Activated B cell treated with CpG ODN at 0.5 μM for 24 hours (primary cell): ENCODE results near the gene INPP5A. TPM values are rescaled to one million over a fixed set of nuclear protein-coding genes. Genes with fewer than 3 reads are reported as not detected.

Experiments
- ATAC-seq: fragments of 200-7000 bp; cut with Tn5 transposase; one replicate; pipeline ENCODE4 v1.10.0; 2021; ENCODE audit warnings: low read depth, mild to moderate bottlenecking, moderate library complexity
- CTCF ChIA-PET: fragments of 350-600 bp; sonication (Branson Sonifier 250); formaldehyde crosslinking; loops from one replicate; lab custom pipeline; 2021; ENCODE audit warnings: antibody characterized with exemption; lab: Charles Lee
- POLR2A ChIA-PET: fragments of 350-600 bp; sonication (Branson Sonifier 250); formaldehyde crosslinking; loops from one replicate; lab custom pipeline; 2021; ENCODE audit warnings: antibody characterized with exemption; lab: Charles Lee
- DNase-seq: peaks from one replicate; pipeline ENCODE4 v3.0.0; 2022
- H3K27ac Mint-ChIP-seq: one replicate; pipeline ENCODE4 v1.8.0; 2020; ENCODE audit warnings: mixed read lengths
- H3K27me3 Mint-ChIP-seq: one replicate; pipeline ENCODE4 v1.8.0; 2021; ENCODE audit warnings: mixed read lengths
- H3K36me3 Mint-ChIP-seq: one replicate; pipeline ENCODE4 v1.8.0; 2021; ENCODE audit warnings: low read depth, mixed read lengths
- H3K4me1 Mint-ChIP-seq: one replicate; pipeline ENCODE4 v1.8.0; 2021; ENCODE audit warnings: mixed read lengths
- H3K4me3 Mint-ChIP-seq: one replicate; pipeline ENCODE4 v1.8.0; 2020; ENCODE audit warnings: mild to moderate bottlenecking, mixed read lengths
- H3K9me3 Mint-ChIP-seq: one replicate; pipeline ENCODE4 v1.8.0; 2020; ENCODE audit warnings: mixed read lengths
- CTCF ChIP-seq: fragments of 200-600 bp; IDR thresholded peaks from one replicate; pipeline ENCODE4 v1.8.0; 2022; ENCODE audit warnings: antibody characterized with exemption, mild to moderate bottlenecking
- intact Hi-C: fragments of 100-400 bp; cut with micrococcal nuclease; formaldehyde crosslinking; loops from one replicate; pipeline ENCODE4 v1.15.1; 2024
- total RNA-seq: library from RNA; stranded (reverse); gene quantifications from 2 replicates; pipeline ENCODE4 v1.2.3, GENCODE V29; 2022

INPP5A gene
- total RNA-seq, 1 donor from 2014 or later, result 24.9 TPM

GRCh38 chr10:132558516-132559413 lies 21.2 kb downstream of the INPP5A start:
- CTCF ChIA-PET, result interaction anchor here (2.4 kb wide), 1 partner anchor 13 kb away, joined by 12 read pairs; no protein-coding TSS in a partner anchor
- no peak overlapping the region for H3K4me3 Mint-ChIP-seq

GRCh38 chr10:132559538-132559937 lies 22.0 kb downstream of the INPP5A start:
- TF ChIP-seq CTCF, result no peak
- ChIA-PET CTCF (interaction anchor here (0.7 to 2.4 kb wide), 2 partner anchors 10 to 12 kb away, joined by 3 to 12 read pairs; no protein-coding TSS in a partner anchor), POLR2A (interaction anchor here (1.4 to 4.0 kb wide), 3 partner anchors 8 to 20 kb away, joined by 6 to 34 read pairs (median 8); no protein-coding TSS in a partner anchor)
- DNase-seq (no peak), ATAC-seq (no peak)
- H3K9me3 Mint-ChIP-seq, result no peaks in the 10 kb centered on the region
- peak overlapping the region; percentile 12 for H3K4me3 Mint-ChIP-seq
- peaks cover 52% of the 10 kb centered on the region for H3K4me1 Mint-ChIP-seq
- H3K27ac Mint-ChIP-seq, result peak overlapping the region; percentile 76
- intact Hi-C loops, result no loop called here
- no peaks in the 10 kb centered on the region for H3K36me3 Mint-ChIP-seq
- no peaks in the 10 kb centered on the region for H3K27me3 Mint-ChIP-seq

More at GRCh38 chr10:132558516-132559413, 21.2 kb downstream of the INPP5A start:
- no peaks in the 10 kb centered on the region for H3K36me3 Mint-ChIP-seq
- POLR2A ChIA-PET, result interaction anchor here (0.7 to 4.0 kb wide), 2 partner anchors 9 to 13 kb away, joined by 3 to 34 read pairs; no protein-coding TSS in a partner anchor
- peak overlapping the region; percentile 76 for H3K27ac Mint-ChIP-seq
- no peak for TF ChIP-seq CTCF
- H3K4me1 Mint-ChIP-seq, result peaks cover 45% of the 10 kb centered on the region
- H3K27me3 Mint-ChIP-seq, result no peaks in the 10 kb centered on the region
- ATAC-seq (no peak), DNase-seq (no peak)
- intact Hi-C loops, result no loop called here
- H3K9me3 Mint-ChIP-seq, result no peaks in the 10 kb centered on the region

GRCh38 chr10:132560241-132560731 lies 22.7 kb downstream of the INPP5A start:
- Mint-ChIP-seq H3K9me3 (no peaks in the 10 kb centered on the region), H3K36me3 (no peaks in the 10 kb centered on the region), H3K27ac (peak overlapping the region; percentile 76), H3K4me1 (peaks cover 53% of the 10 kb centered on the region), H3K4me3 (peak overlapping the region; percentile 60), H3K27me3 (no peaks in the 10 kb centered on the region)
- ChIA-PET CTCF (interaction anchor here (2.4 kb wide), 1 partner anchor 11 kb away, joined by 12 read pairs; no protein-coding TSS in a partner anchor), POLR2A (interaction anchor here (1.4 to 4.0 kb wide), 3 partner anchors 9 to 21 kb away, joined by 6 to 34 read pairs (median 8); no protein-coding TSS in a partner anchor)
- intact Hi-C loops, result loop anchor here (1.0 kb wide), 3 partner anchors 11 to 34 kb away; no protein-coding TSS in a partner anchor
- DNase-seq, result no peak
- TF ChIP-seq CTCF, result no peak
- peak; percentile 51 for ATAC-seq

GRCh38 chr10:132562177-132562915 lies 24.8 kb downstream of the INPP5A start:
- DNase-seq (no peak), ATAC-seq (no peak)
- no peak for TF ChIP-seq CTCF
- Mint-ChIP-seq H3K36me3 (peaks cover 2% of the 10 kb centered on the region), H3K27ac (no peak overlapping the region), H3K4me3 (no peak overlapping the region), H3K9me3 (no peaks in the 10 kb centered on the region), H3K27me3 (no peaks in the 10 kb centered on the region), H3K4me1 (peaks cover 60% of the 10 kb centered on the region)
- ChIA-PET POLR2A (interaction anchor here (1.1 kb wide), 1 partner anchor 9 kb away, joined by 5 read pairs; no protein-coding TSS in a partner anchor), CTCF (no interaction called here)
- intact Hi-C loops, result no loop called here
